Neural progenitor cell (in vitro differentiated cells): ENCODE data around the gene MACROD2. TPM values are rescaled to one million over a fixed set of nuclear protein-coding genes. Genes with fewer than 3 reads are reported as not detected.

Experiments used
- DNase-seq: peaks from one replicate; pipeline ENCODE4 v3.0.0-alpha.2; 2016; ENCODE audit warnings: low spot score
- H2AFZ ChIP-seq: fragments of 200-600 bp; sonication (generic); replicated peaks from 2 replicates; pipeline ENCODE4 v1.6.1; 2016; ENCODE audit warnings: antibody characterized with exemption
- H3F3A ChIP-seq: fragments of 200-600 bp; sonication (generic); 2 replicates; pipeline ENCODE4 v1.6.1; 2016; ENCODE audit warnings: antibody characterized with exemption, low read depth
- H3K27ac ChIP-seq: fragments of 200-600 bp; sonication (generic); 2 replicates; pipeline ENCODE4 v1.5.1; 2016; ENCODE audit warnings: mild to moderate bottlenecking
- H3K27me3 ChIP-seq: fragments of 200-600 bp; sonication (generic); 2 replicates; pipeline ENCODE4 v1.6.1; 2016; ENCODE audit warnings: mild to moderate bottlenecking, moderate library complexity
- H3K36me3 ChIP-seq: fragments of 200-600 bp; sonication (generic); 2 replicates; pipeline ENCODE4 v1.5.1; 2016
- H3K4me1 ChIP-seq: fragments of 200-600 bp; sonication (generic); 2 replicates; pipeline ENCODE4 v1.6.1; 2016; ENCODE audit warnings: mixed run types
- H3K4me2 ChIP-seq: fragments of 200-600 bp; sonication (generic); 2 replicates; pipeline ENCODE4 v1.6.1; 2016
- H3K4me3 ChIP-seq: fragments of 200-600 bp; sonication (generic); 2 replicates; pipeline ENCODE4 v1.5.1; 2016
- H3K79me2 ChIP-seq: fragments of 200-600 bp; sonication (generic); 2 replicates; pipeline ENCODE4 v1.6.1; 2016; ENCODE audit warnings: low read depth
- H3K9ac ChIP-seq: fragments of 200-600 bp; sonication (generic); 2 replicates; pipeline ENCODE4 v1.6.1; 2016
- H3K9me3 ChIP-seq: fragments of 200-600 bp; sonication (generic); 2 replicates; pipeline ENCODE4 v1.5.1; 2016; ENCODE audit warnings: low read depth
- H4K20me1 ChIP-seq: fragments of 200-600 bp; sonication (generic); 2 replicates; pipeline ENCODE4 v1.6.1; 2016; ENCODE audit warnings: low read depth
- H3K27ac Mint-ChIP-seq: 3 replicates; pipeline ENCODE4 v1.8.0; 2021; ENCODE audit warnings: mixed read lengths
- H3K27me3 Mint-ChIP-seq: 2 replicates; pipeline ENCODE4 v1.8.0; 2022; ENCODE audit warnings: low read depth, mild to moderate bottlenecking, inconsistent platforms, moderate library complexity, mixed read lengths; ENCODE audit not compliant: insufficient read depth
- H3K36me3 Mint-ChIP-seq: 3 replicates; pipeline ENCODE4 v1.8.0; 2021; ENCODE audit warnings: mixed read lengths
- H3K4me1 Mint-ChIP-seq: 3 replicates; pipeline ENCODE4 v1.8.0; 2021; ENCODE audit warnings: mixed read lengths
- H3K4me3 Mint-ChIP-seq: 3 replicates; pipeline ENCODE4 v1.8.0; 2021; ENCODE audit warnings: mild to moderate bottlenecking, moderate library complexity, mixed read lengths
- H3K9me3 Mint-ChIP-seq: 3 replicates; pipeline ENCODE4 v1.8.0; 2020; ENCODE audit warnings: mixed read lengths
- CTCF ChIP-seq: fragments of 200-600 bp; sonication (generic); IDR thresholded peaks from 2 replicates; pipeline ENCODE4 v1.5.1; 2017; ENCODE audit warnings: antibody characterized with exemption, mild to moderate bottlenecking
- EZH2 ChIP-seq: fragments of 200-600 bp; sonication (generic); IDR thresholded peaks from 2 replicates; pipeline ENCODE4 v1.6.1; 2017; ENCODE audit warnings: antibody characterized with exemption, mild to moderate bottlenecking, moderate library complexity
- EZH2phosphoT487 ChIP-seq: fragments of 200-600 bp; sonication (generic); IDR thresholded peaks from 2 replicates; pipeline ENCODE4 v1.6.1; 2017; ENCODE audit warnings: antibody characterized with exemption
- total RNA-seq: library from RNA; depleted of rRNA; stranded (reverse); fragments of >200 nt; gene quantifications from 2 replicates; pipeline ENCODE4 v1.2.3, GENCODE V29; 2015; ENCODE audit warnings: low replicate concordance

Gene MACROD2
- total RNA-seq, 1 donor from 2014 or later: 11.9 TPM

GRCh38 chr20:14821251-14821650 lies 825.9 kb downstream of the MACROD2 start:
- peaks cover 7% of the 10 kb centered on the region for H3K36me3 Mint-ChIP-seq

GRCh38 chr20:14824996-14825395 lies 829.7 kb downstream of the MACROD2 start:
- Histone ChIP-seq H3F3A (peaks cover 20% of the 10 kb centered on the region), H3K4me1 (peaks cover 48% of the 10 kb centered on the region), H3K27ac (peak overlapping the region; percentile 14), H3K79me2 (no peaks in the 10 kb centered on the region), H3K27me3 (no peaks in the 10 kb centered on the region), H3K4me3 (no peak overlapping the region), H3K4me2 (peak overlapping the region; percentile 16), H3K9me3 (no peaks in the 10 kb centered on the region), H3K36me3 (no peaks in the 10 kb centered on the region), H2AFZ (no peak overlapping the region), H3K9ac (no peak overlapping the region), H4K20me1 (no peaks in the 10 kb centered on the region)
- DNase-seq: peak; percentile 65
- Mint-ChIP-seq H3K4me1 (peaks cover 44% of the 10 kb centered on the region), H3K27me3 (peaks cover 3% of the 10 kb centered on the region), H3K9me3 (no peaks in the 10 kb centered on the region), H3K36me3 (no peaks in the 10 kb centered on the region), H3K4me3 (no peak overlapping the region), H3K27ac (peak overlapping the region; percentile 23)
- TF ChIP-seq EZH2phosphoT487 (peak; percentile 32), EZH2 (no peak), CTCF (no peak)

More at GRCh38 chr20:14821251-14821650, 825.9 kb downstream of the MACROD2 start:
- no peaks in the 10 kb centered on the region for H3K9me3 ChIP-seq
- H3K36me3 ChIP-seq: no peaks in the 10 kb centered on the region
- H3K4me3 ChIP-seq: no peak overlapping the region
- no peak overlapping the region for H3K27ac ChIP-seq
- H2AFZ ChIP-seq: no peak overlapping the region
- Mint-ChIP-seq H3K27ac (peak overlapping the region; percentile 7), H3K9me3 (peaks cover 3% of the 10 kb centered on the region), H3K4me3 (no peak overlapping the region), H3K27me3 (peaks cover 2% of the 10 kb centered on the region), H3K4me1 (peaks cover 38% of the 10 kb centered on the region)
- H3K27me3 ChIP-seq: no peaks in the 10 kb centered on the region
- no peak for DNase-seq
- no peaks in the 10 kb centered on the region for H3K79me2 ChIP-seq
- H3F3A ChIP-seq: peaks cover 20% of the 10 kb centered on the region
- peak overlapping the region; percentile 7 for H3K4me2 ChIP-seq
- no peak for TF ChIP-seq CTCF
- peaks cover 42% of the 10 kb centered on the region for H3K4me1 ChIP-seq
- H4K20me1 ChIP-seq: no peaks in the 10 kb centered on the region
- no peak overlapping the region for H3K9ac ChIP-seq

- Histone ChIP-seq H3K36me3 (no peaks in the 10 kb centered on the region), H3K4me1 (peaks cover 31% of the 10 kb centered on the region), H3K9ac (no peak overlapping the region), H2AFZ (no peak overlapping the region), H3K27ac (no peak overlapping the region), H3K79me2 (no peaks in the 10 kb centered on the region), H4K20me1 (no peaks in the 10 kb centered on the region), H3K4me3 (no peak overlapping the region), H3K4me2 (no peak overlapping the region), H3K27me3 (no peaks in the 10 kb centered on the region), H3K9me3 (no peaks in the 10 kb centered on the region), H3F3A (peaks cover 20% of the 10 kb centered on the region)
- no peak for DNase-seq
- no peak overlapping the region for H3K27ac Mint-ChIP-seq
- no peak for TF ChIP-seq EZH2
- no peak for TF ChIP-seq EZH2phosphoT487
- TF ChIP-seq CTCF: no peak
- peaks cover 32% of the 10 kb centered on the region for H3K4me1 Mint-ChIP-seq
- H3K4me3 Mint-ChIP-seq: no peak overlapping the region
- H3K36me3 Mint-ChIP-seq: no peaks in the 10 kb centered on the region
- H3K9me3 Mint-ChIP-seq: no peaks in the 10 kb centered on the region
- H3K27me3 Mint-ChIP-seq: peaks cover 3% of the 10 kb centered on the region
Measured at GRCh38 chr20:14826543-14827313, 831.4 kb downstream of the MACROD2 start.
